Activated T-cell treated with anti-CD3 and anti-CD28 coated beads for 24 hours (primary cell): Measurements from ENCODE around the gene ARHGEF3.
"Not testable (repeated sequence)": the region's sequence is repeated elsewhere in the genome, so short reads cannot be mapped to it uniquely, and the experiment has no call there.

Experiments used
- DNase-seq: peaks from one replicate; pipeline ENCODE4 v3.0.0-alpha.2; 2020; ENCODE audit warnings: low read depth

Gene ARHGEF3

DNA sequence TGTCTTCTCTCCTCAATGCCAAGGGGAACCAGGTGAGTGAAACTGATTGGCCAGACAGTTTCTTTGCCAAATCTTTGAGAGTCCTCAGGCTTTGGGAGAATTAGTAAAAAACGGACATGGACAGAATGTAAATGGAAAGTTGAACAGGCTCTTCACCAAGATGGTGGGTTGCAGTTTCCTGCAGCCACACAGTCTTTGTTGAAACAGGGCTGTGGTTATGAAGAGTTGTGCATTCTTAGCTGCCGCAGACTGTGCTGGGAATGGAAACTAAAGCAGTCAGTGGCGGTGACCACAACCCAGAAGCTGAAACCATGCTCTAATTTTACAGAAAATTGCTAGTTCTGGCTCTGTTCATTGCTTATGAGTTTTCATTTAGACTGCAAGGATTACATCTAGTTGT is 76.6 kb downstream of the ARHGEF3 start:
- peak; percentile 56 for DNase-seq

DNA sequence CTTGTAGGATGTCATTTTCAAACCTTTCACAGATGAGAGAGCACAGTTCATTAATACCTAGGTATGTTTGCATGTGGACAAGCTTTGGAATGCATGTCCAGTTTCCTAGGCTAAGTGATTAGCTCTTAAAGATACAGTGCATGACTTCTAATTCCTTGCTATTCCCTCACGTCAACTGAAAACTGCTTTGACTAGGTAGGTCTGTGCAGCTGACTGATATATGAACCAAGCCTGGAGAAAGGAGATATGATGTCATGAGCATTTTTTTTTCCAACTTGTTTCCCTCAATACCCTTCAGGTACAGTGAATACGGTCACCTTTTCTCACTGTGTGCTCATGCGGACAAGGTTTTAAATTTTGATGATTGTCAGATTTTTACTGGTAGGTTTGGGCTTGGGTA is 77.1 kb downstream of the ARHGEF3 start:
- DNase-seq = no peak

DNA sequence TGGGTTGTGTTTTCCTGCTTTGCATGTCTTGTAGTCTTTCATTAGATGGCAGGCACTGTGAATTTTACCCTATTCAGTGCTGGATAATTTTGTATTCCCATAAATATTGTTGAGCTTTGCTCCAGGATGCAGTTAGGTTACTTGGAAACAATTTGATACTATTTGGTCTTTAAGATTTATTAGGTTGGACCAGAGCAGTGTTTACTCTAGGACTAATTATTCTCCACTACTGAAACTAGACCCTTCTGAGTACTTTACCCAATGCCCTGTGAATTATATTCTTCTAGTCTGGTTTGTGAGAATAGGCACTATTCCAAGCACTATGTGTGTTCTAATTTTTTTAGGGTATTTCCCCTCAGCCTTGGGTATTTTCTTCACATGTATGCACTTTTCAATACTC is 80.9 kb downstream of the ARHGEF3 start:
- DNase-seq = no peak

DNA sequence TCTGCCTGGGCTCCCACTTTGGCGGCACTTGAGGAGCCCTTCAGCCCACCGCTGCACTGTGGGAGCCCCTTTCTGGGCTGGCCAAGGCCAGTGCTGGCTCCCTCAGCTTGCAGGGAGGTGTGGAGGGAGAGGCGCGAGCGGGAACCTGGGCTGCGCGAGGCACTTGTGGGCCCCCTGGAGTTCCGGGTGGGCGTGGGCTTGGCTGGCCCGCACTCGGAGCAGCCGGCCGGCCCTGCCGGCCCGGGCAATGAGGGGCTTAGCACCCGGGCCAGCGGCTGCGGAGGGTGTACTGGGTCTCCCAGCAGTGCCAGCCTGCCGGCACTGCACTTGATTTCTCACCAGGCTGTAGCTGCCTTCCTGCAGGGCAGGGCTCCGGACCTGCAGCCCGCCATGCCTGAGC is 82.9 kb downstream of the ARHGEF3 start:
- not testable (repeated sequence) for DNase-seq

DNA sequence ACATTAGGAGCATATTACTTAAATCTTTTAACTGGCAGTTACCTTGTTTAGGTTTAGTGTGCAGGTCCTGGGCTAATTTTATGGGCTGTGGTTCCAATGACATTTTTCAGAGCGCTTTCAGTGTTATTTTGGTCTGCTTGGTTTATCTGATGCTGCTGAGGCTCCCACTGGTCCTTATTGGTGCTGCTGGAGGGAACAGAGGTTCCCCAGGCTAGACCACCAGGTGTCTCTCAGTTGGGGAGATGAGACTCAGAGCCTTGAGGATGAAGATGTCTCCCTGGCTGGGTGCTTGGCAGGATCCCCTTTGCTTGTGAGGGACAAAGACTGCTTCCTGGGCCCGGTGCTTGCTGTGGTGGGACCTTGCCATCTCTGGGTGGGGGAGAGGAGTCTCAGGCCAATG is 90.4 kb downstream of the ARHGEF3 start:
- no peak for DNase-seq

DNA sequence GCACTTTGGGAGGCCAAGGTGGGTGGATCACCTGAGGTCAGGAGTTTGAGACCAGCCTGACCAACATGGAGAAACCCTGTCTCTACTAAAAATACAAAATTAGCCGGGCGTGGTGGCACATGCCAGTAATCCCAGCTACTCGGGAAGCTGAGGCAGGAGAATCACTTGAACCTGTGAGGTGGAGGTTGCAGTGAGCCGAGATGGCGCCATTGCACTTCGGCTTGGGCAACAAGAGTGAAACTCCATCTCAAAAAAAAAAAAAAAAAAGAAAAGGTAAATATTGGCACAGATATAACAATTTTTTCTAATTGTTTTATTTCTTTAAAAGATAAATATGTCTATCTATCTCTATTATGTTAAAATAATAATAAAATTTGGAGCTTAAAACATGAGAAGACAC is 94.3 kb downstream of the ARHGEF3 start:
- not testable (repeated sequence) for DNase-seq

DNA sequence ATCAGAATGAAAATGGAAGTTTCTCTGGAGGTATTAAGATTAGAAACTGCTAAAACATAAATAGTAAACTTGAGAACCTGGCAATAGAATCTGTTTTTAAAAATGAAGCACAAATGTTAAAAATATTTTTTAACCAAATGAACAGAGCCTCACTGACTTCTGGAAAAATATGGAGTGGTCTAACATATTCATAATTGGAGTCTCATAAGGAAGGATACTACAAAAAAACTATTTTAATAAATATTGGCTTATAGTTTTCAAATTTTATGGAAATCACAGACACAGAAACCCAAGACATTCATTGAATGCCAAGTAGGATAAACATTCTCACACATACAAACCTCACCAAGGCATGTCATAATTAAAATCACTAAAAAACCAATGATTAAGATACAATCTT is 95.1 kb downstream of the ARHGEF3 start:
- DNase-seq = no peak

DNA sequence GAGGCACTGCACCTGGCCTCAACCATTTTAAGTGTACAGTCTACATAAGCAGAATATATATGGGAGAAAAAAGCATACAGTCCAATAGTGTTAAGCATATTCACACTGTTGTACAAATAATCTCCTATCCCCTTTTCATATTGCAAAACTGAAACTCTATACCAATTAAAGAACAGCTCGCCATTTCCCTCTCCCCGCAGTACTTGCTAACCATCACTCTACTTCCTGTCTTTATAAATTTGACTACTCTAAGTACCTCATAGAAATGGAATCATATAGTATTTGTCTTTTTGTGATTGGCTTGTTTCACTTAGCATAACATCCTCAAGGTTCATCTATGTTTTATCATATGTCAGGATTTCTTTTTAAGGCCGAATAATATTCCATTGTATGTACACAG is 97.0 kb downstream of the ARHGEF3 start:
- DNase-seq = no peak

DNA sequence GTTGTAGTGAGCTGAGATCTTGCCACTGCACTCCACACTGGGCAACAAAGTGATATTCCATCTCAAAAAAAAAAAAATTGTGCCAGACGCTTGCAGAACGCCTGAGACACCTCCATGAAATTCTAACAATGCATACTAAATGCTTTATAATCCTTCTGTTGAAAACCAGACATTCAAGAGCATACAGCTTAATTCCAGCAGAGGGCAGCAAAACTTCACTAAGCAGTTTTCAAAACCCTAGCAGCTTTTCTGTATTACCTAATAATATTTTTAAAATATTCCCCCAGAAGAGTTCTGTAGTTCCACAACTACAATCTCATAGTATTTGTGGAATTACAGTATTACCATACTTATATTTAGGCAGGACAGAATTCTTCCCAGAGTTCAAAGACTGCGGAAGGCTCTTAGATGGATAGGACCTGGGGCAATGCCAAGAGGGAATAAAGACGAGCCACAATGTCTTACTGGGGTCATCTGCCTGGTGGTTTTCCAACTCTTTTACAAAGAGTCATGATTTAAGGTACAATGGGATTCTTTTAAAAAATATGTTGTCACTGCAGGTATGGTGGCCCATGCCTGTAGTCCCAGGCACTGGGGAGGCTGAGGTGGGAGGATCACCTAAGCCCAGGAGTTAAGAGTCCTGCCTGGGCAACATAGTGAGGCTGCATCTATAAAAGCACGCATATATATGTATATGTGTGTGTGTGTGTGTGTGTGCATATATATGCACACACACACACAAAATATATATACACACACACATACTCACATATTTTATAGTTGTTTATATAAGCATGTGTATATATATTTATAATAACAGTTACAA is 99.0 kb downstream of the ARHGEF3 start:
- DNase-seq = peak; percentile 27

DNA sequence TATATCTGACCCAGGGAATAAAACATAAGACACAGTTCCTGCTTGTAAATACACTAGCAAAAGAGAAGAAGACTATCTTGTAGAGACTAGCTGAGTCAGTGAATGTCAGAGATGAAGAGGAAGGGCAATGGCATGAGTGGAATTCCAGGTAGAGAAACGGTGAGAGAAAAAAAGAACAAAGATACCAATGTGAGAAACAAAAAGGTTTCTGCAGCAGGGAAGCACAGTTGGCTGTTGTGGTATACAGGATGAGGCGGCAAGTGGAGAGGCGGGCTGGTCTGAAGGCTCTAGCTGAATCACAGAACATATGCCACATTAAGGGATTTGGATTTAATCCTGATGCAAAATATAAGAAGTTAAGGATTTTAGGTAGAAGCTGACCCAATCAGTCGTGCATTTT is 101.6 kb downstream of the ARHGEF3 start:
- no peak for DNase-seq

DNA sequence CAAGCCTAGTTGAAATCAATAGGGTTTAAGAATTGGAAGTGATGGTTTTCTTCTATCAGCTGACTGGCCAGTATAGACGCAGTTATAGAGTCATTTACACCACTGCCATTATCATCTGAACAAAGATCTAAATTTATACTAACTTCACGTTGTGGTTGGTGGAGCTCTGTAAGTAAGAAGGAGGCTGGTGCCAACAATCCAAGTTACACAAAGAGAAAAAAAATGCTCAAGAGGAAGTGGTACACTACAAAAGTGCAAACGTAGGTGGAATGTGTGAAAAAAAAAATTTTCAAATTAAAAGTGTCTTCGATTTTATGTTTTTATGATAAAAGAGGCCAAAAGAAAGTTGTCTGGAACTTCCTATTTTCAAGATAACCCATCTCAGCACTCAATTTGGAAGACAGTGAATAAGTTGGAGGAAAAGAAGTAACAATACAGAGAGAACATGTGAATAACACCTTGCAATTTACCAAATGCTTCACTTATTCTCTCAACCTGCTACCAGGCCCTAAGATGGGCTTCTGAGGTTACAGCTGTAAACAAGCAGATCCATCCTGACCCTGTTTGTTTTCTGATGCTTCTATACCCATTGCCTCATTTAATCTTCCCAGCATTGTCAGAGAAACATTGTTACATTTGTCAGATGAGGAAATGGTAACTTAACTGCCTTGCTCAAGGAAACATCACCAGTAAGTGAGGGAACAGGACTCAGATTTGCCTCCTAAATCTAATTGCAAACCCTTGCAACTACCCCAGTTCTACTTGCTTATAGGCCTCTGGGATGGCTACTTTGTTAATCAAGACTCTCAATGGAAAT is 106.7 kb downstream of the ARHGEF3 start:
- no peak for DNase-seq

DNA sequence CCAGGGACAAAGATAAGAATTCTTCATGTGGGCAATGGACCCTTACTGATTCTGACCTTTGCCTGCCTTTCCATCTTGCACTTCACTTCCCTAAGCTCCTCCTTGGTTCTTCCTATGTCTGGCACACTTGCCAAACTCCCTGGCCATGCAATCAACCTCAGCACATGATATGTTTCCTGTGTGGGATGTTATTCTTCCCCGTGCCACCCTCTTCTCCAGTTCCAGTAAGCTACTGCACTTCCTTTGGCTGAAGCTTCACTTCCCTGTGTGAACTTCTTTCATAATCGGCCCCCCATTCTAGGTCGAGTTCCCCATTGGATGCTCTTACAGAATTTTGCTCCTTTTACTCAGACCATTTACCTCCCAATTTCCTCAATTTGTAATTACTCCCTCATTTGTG is 108.0 kb downstream of the ARHGEF3 start:
- no peak for DNase-seq

DNA sequence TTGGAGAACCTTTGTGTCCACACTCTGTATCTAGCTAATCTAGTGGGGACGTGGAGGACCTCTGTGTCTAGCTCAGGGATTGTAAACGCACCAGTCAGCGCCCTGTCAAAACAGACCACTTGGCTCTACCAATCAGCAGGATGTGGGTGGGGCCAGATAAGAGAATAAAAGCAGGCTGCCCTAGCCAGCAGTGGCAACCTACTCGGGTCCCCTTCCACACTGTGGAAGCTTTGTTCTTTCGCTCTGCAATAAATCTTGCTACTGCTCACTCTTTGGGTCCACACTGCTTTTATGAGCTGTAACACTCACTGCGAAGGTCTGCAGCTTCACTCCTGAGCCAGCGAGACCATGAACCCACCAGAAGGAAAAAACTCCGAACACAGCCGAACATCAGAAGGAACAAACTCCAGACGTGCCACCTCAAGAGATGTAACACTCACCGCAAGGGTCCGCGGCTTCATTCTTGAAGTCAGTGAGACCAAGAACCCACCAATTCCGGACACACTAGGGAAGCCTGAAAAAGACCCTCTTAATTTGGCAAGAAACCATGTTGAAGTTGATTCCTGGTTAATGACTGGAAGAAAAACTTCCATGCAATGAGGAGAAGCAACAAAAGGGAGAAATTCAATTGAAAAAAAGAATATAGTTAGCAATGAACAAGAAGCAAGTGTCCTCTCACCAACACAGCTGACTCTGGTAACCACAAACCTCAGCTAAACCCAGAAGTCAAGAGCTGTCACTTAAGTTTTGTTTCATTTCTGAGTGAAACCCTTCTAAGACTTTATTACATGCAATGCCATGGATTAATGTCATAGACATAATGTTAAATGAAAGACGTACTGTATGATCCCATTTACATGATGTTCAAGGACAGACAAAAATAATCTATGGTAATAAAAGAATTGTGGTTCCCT is 109.0 kb downstream of the ARHGEF3 start:
- peak; percentile 17 for DNase-seq

DNA sequence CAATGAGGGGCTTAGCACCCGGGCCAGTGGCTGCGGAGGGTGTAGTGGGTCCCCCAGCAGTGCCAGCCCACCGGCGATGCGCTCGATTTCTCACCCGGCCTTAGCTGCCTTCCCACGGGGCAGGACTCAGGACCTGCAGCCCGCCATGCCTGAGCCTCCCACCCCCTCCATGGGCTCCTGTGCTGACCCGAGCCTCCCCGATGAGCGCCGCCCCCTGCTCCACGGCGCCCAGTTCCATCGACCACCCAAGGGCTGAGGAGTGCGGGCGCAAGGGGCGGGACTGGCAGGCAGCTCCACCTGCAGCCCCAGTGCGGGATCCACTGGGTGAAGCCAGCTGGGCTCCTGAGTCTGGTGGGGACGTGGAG is 109.8 kb downstream of the ARHGEF3 start:
- DNase-seq = not testable (repeated sequence)

DNA sequence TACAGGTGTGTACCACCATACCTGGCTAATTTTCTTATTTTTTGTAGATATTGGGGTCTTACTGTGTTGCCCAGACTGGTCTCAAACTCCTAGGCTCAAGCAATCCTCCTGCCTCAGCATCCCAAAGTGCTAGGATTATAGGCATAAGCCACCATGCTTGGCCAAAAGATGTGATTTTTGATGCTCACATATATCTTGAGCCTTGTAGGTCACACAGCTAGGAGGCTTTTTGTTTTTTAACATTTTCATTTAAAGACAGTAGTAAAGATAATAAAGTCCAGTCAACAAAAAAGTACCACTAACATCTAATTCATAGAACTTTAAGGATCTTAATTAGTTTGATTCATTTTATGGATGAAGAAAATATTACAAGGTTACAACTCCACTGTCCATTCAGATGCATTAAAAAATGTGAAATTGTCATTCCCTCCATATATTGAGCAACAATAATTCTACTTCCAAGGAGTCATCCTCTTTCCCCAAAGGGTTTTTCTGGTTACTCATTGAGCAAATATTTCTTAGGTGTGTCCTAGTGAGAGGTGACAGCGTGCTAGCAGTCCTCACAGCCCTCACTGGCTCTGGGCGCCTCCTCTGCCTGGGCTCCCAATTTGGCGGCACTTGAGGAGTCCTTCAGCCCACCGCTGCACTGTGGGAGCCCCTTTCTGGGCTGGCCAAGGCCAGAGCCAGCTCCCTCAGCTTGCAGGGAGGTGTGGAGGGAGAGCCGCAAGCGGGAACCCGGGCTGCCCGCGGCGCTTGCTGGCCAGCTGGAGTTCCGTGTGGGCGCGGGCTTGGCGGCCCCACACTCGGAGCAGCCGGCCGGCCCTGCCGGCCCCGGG is 110.4 kb downstream of the ARHGEF3 start:
- no peak for DNase-seq

DNA sequence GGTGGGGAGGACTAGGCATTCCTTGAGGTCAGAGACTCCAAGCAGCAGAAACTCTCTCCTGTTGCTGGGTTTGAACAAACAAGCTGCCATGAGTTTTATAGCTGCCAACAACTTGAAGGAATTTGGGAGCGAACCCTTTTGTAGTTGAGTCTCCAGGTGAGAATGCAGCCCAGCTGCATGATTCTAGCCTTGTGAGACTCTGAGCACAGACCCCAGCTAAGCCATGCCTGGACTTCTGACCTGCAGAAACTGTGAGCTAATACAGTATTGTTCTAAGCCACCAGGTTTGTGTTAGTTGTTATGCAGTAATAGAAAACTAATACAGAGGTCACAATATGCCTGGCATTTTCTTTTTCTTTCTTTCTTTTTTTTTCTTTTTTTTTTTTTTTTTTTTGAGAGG is 112.4 kb downstream of the ARHGEF3 start:
- no peak for DNase-seq

DNA sequence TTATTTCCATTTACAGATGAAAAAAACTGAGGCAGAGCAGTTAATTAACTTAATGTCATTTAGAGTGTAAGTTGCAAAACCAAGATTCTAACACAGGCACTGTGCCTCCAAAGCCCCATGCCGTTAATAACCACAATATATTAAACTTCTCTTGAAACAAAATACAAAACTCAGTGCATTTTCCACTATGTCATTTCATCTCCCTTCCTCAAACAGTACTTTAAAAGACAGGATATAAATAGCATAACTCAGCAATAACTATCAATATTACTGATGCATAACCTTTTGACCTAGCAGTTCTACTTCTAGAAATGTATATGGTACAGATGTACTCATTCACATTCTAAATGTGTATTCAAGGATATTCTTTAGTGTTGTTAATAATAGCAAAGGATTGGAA is 113.6 kb downstream of the ARHGEF3 start:
- DNase-seq = no peak

DNA sequence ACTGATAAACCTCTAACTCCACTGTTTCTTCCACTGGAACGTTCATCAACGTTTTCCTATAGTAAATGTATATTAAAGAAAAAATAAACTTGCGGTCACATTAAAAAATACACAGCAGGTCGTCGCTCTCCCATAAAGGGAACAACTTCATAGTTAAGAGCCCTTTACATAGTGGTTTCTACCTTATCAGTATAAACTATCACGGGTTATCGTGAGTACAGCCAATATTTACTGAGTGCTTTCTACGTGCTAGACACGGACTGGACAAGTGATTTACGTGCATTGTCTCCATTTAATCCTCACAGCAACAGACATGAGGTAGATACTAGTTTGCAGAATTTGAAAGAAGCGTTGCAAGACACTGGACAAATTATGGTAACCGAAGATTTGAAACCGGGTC is 117.7 kb downstream of the ARHGEF3 start:
- DNase-seq = no peak

DNA sequence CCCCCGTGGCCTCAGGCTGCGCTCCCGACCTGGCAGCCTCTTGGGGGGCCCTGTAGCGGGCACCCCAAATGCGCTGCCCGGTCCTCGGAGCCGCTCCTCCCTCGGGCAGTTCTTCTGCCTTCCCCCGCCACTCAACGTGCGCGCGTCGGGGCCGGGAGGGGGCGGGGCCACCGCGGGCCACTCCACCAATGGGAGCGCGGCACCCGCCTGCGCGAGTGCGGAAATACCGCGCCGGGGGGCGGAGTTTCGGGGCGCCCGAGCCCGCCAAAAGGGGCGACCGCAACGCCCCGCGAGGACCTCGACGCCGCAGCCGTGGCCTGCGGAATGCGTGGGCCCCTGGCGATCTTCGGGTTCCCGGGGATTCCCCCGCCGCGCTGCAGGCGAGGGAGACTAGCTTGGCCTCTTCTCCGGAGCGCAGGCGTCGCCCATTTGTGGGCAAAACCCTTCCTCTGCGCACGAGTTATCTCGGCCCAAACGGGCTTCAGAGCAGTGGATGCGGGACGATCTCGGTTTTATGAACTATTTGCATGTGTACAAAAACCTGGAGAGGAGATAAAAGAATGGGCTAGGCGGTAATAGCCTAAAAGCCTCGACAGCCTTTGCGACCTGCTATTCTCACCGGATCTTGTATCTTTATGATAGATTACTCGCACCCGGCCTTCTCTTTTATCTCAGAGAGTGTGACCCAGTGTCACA is 118.5 kb downstream of the ARHGEF3 start, which contains the start of gene TASOR:
TSS of gene TASOR (minus strand) at position 144 of the 696 bp plus-strand sequence. CDS start 259 bp downstream, outside the sequence.
- DNase-seq = peak; percentile 79

DNA sequence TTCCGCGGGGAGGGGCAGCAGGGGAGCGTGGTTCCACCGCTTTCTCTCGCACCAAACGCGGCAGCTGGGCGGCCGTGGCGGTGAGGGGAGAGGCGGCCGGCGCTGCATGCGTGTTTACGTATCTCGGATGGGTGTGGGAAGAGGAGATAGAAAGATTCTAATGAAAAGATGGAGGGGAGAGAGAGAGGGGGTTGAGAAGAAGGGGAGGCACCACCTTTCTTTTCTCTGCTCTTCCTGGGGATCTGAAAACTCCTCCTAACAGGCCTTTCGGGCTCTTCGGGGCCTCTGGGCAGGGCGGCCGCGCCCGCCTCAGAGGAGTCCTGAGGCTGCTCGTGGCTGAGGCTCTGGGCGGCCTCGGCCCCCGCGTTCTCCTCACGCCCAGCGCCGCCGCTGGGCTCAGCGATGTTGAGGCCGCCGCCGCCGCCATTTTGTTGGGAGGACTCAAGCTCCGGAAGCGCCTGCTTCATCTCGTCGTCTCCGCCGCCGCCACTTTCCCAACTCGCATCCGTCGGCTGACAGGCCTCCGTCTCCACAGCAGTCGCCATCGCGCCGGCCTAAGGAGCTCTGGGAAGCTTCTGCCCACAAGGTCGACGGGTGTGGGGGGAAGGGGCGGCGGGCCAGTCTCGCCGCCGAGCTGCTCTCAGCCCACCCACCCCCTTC is 119.2 kb downstream of the ARHGEF3 start:
- peak; percentile 70 for DNase-seq
